Measurements from ENCODE around the gene CELSR1.

The CELSR1 gene

DNA sequence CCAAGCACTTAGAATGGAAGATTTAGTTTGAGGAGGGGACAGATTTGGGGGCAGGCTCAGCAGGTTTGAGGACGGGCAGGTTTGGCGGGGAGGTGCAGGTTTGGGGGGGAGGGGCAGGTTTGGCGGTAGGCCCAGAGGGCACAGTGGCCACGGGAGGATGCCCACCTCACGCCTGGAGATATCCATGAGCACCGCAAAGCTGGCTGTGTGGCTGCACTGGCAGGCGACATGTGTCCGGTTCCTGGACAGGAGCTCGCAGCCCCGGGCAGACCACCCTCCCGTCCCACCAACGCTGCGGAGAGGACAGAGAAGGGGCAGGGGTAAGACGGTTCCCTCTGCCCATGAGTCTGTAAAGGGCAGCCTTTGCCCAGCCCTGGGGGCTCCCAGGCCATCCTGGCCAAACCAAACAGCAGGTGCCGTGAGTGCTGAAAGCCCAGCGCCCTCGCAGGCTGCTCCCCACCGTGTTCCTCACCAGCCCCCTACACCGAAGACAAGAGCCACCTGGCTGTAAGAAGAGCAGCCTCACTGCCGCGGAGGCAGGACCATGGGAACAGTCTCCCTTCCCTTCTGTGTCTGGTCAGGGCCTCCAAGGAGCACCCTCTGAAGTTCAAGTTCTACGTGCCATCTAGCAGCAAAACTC is 158.9 kb downstream of the CELSR1 start:
- Mint-ChIP-seq H3K27ac (no peak overlapping the region), H3K9me3 (peaks cover 8% of the 10 kb centered on the region), H3K4me1 (ENCODE audit: low read depth) (peaks cover 10% of the 10 kb centered on the region), H3K4me3 (no peak overlapping the region), H3K27me3 (peaks cover 10% of the 10 kb centered on the region), H3K36me3 (ENCODE audit: low read depth) (no peaks in the 10 kb centered on the region)
- DNase-seq, result no peak

DNA sequence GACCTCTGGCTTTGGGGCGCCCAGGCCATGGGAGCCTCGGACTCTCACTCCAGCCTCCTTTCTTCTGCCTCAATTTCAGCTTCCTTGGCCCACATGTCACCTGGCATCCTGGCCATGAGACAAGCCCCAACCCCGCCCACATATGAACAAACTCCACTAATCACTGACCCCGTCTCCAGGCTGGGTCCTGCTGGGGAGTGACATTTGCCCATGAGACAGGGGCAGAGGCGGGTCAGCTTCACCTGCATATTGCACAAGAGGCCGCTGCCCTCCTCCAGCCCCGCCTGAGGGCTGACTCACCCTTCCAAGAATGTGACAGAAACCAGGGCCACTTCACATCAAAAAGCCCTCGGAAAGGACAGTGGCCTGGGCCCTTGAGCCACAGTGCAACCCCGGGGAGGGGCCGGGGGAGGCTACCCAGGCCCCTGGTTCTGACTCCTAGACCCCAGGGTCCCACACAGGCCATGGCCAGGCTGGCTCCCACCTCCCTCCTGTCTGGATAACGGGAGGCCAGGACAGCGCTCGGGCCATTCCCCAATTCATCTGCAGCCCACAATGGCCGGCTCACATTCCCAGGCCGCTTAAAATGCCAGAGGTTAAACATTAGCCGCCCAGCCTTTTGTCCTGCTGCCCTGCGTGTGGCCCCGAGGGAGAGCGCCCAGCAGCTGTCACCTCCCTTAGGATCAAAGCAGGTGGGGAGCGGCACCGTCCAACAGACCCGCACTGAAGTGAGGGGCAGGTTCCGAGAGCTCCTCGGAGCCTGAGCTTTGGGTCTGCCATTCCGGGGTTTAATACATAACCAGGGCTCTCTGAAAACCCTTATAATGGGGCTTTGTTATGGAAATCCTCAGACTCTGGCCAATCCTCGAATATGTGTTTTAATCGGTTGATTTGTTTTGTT is 159.6 kb downstream of the CELSR1 start:
- peaks cover 8% of the 10 kb centered on the region for H3K9me3 Mint-ChIP-seq
- peaks cover 14% of the 10 kb centered on the region for H3K27me3 Mint-ChIP-seq
- no peak overlapping the region for H3K4me3 Mint-ChIP-seq
- peaks cover 14% of the 10 kb centered on the region for H3K4me1 Mint-ChIP-seq (ENCODE audit: low read depth)
- H3K36me3 Mint-ChIP-seq (ENCODE audit: low read depth), result no peaks in the 10 kb centered on the region
- H3K27ac Mint-ChIP-seq, result no peak overlapping the region
- DNase-seq, result no peak

DNA sequence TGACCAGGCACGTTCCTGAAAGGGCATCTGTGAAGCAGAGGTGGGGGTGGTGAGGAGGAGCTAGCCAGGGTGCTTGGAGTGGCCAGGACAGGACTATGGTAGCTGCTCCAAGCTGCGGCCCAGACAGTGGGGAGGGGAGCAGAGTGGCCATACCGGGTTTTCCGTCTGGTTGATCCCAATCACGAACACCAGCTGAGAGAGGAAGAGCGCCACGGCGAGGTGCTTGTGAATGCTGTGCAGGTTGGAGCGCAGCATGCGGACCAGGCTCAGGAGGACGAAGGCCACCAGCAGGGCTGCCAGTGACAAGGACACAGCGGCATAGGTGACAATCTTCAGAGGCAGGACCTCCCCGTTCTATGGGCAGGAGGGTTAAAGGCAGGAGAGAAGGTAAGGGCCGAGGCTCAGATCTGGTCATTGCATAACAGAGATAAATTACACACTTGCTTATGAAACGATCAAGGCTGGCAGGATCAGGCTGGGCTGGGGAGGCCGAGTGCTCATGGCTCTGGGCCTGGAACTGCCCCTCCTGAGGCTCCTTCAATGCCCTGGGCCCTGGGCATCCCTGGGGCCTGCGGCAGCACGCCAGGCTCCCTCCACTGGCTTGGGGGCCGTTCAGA is 160.4 kb downstream of the CELSR1 start:
- Mint-ChIP-seq H3K4me1 (ENCODE audit: low read depth) (peaks cover 18% of the 10 kb centered on the region), H3K9me3 (peaks cover 8% of the 10 kb centered on the region), H3K4me3 (no peak overlapping the region), H3K27ac (no peak overlapping the region), H3K27me3 (peaks cover 18% of the 10 kb centered on the region), H3K36me3 (ENCODE audit: low read depth) (no peaks in the 10 kb centered on the region)
- no peak for DNase-seq

DNA sequence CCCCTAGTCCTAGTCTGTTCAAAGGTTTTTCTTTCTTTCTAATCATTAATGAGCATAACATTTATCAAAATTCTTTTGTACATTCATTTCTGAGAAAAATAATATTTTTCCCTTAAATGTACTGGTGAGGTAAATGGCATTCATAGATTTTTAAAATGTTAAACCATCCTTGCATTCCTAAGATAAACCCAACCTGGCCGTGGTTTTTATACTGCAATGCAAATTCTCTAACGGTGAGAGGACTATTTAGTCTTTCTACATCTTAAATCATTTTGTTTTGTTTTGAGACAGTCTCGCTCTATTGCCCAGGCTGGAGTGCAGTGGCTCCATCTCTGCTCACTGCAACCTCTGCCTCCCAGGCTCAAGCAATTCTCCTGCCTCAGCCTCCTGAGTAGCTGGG is 161.3 kb downstream of the CELSR1 start:
- H3K9me3 Mint-ChIP-seq, result peaks cover 8% of the 10 kb centered on the region
- no peak overlapping the region for H3K27ac Mint-ChIP-seq
- H3K4me3 Mint-ChIP-seq, result no peak overlapping the region
- no peaks in the 10 kb centered on the region for H3K36me3 Mint-ChIP-seq (ENCODE audit: low read depth)
- DNase-seq, result no peak
- H3K4me1 Mint-ChIP-seq (ENCODE audit: low read depth), result peaks cover 21% of the 10 kb centered on the region
- peaks cover 18% of the 10 kb centered on the region for H3K27me3 Mint-ChIP-seq

DNA sequence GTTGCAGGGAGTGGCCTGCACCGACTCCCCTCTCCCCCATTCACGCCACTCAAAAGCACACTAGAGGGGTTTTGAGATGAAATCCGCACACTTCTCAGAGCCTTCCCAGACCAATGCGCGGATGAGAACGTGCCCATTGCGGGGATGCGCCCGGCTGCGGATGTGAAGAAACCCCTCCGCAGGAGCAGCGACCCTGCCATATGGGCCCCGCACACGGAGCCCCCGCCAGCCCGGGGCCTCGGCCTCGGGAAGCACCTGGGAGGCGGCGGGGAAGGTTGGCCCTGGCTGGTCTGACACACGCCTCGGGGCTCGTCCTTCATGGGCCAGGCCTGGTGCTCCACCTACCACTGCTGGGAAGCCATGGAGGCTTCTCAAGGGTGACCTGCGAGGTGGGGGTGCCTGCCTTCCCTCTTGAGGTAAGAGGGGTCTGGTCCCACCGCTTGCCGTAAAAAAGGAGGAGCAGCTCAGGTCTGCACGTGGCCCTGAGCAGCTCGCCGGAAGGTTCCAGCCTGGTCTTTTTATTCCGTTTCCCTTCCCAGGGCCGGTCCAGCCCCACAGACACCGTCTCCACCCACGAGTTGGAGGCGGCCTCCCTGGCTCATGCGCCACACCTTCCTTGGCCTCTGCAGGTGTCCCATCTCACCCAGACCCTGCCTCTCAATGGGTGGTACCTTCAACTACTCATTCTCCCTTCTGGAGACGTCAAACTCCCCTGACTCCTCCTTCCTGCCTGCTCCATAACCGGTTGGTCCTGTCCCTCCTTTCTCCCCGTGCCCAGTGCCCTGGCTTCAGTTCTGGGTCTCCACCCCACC is 162.6 kb downstream of the CELSR1 start:
- H3K4me3 Mint-ChIP-seq, result no peak overlapping the region
- DNase-seq, result no peak
- no peak overlapping the region for H3K27ac Mint-ChIP-seq

DNA sequence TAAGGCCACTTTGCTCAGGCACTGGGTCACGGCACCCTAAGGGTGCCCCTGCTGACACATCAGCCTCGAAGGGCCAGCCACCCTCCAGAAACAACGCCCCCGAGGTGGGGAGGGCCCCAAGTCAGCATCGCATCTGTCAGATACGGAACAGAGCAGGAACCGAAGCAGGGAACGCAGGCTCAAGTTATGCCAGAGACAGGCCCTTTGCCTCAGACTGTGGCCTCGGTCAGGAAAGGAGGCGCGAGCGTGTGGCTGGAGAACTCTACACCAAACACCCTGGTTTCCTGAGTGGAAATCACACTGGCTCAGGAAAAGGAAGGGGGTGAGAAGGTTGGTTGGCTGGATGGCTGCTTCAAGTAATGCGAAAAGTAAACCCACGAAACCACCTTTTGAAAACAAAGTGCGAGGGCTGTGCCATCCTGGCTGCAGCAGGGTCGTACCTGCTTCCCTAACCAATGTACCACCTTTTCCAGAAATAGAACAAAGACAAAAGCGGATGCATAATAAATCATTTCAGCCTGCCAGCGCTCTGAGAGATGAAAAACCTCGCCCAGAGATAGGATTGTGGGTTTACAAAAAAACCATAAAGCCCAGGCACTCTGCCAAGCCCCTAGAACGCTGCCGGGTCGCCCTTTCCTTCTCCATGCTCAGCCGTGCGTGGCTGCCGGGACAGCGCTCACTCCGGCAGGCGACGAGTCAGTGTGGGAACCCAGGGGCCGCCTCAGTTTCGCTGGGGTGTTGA is 163.3 kb downstream of the CELSR1 start:
- Mint-ChIP-seq H3K27ac (no peak overlapping the region), H3K36me3 (ENCODE audit: low read depth) (no peaks in the 10 kb centered on the region), H3K27me3 (peaks cover 18% of the 10 kb centered on the region), H3K4me3 (peak overlapping the region; percentile 1), H3K4me1 (ENCODE audit: low read depth) (peaks cover 33% of the 10 kb centered on the region), H3K9me3 (peaks cover 8% of the 10 kb centered on the region)
- peak; percentile 48 for DNase-seq

More for the DNA sequence above, 162.6 kb downstream of the CELSR1 start:
- peaks cover 32% of the 10 kb centered on the region for H3K4me1 Mint-ChIP-seq (ENCODE audit: low read depth)
- peaks cover 18% of the 10 kb centered on the region for H3K27me3 Mint-ChIP-seq
- no peaks in the 10 kb centered on the region for H3K36me3 Mint-ChIP-seq (ENCODE audit: low read depth)
- peaks cover 8% of the 10 kb centered on the region for H3K9me3 Mint-ChIP-seq

DNA sequence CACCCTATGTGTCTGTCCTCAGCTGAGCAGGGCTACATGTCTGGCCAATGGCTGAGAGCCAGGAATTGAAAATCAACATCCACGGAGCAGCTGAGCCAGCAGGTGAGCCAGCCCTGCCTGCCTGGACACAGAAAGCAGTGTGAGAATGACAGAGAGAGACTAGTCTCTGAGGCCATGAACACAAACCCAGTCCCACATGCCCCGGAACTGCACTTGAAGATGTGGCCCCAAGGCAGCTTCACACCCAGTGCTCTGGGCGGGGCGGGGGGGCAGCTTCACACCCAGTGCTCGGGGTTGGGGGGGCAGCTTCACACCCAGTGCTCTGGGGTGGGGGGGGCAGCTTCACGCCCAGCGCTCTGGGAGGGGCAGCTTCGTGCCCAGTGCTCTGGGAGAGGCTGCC is 164.3 kb downstream of the CELSR1 start:
- Mint-ChIP-seq H3K4me3 (no peak overlapping the region), H3K4me1 (ENCODE audit: low read depth) (peaks cover 33% of the 10 kb centered on the region), H3K27me3 (peaks cover 18% of the 10 kb centered on the region), H3K9me3 (peaks cover 8% of the 10 kb centered on the region), H3K27ac (no peak overlapping the region), H3K36me3 (ENCODE audit: low read depth) (no peaks in the 10 kb centered on the region)
- no peak for DNase-seq

DNA sequence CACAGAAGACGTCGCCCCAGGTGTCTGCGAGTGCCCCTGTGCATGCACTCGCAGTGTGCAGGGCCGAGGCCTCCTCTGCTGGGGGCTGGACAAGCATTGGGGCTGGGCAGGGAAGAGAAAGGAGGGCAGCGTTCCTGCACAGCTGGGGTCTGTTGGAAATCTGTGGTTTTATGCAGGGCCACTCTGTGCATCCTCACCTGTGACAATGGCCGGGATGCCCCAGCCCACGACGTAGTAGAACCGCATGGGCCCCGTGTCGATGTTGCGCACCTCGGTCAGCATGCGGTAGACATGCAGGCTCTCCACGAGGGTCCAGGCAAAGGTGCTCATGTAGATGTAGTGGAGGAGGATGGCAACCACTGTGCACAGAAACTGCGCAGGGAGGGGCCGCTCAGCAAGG is 164.7 kb downstream of the CELSR1 start:
- Mint-ChIP-seq H3K4me1 (ENCODE audit: low read depth) (peaks cover 33% of the 10 kb centered on the region), H3K9me3 (peaks cover 8% of the 10 kb centered on the region), H3K4me3 (no peak overlapping the region), H3K27ac (no peak overlapping the region), H3K36me3 (ENCODE audit: low read depth) (no peaks in the 10 kb centered on the region), H3K27me3 (peaks cover 21% of the 10 kb centered on the region)
- DNase-seq, result no peak

DNA sequence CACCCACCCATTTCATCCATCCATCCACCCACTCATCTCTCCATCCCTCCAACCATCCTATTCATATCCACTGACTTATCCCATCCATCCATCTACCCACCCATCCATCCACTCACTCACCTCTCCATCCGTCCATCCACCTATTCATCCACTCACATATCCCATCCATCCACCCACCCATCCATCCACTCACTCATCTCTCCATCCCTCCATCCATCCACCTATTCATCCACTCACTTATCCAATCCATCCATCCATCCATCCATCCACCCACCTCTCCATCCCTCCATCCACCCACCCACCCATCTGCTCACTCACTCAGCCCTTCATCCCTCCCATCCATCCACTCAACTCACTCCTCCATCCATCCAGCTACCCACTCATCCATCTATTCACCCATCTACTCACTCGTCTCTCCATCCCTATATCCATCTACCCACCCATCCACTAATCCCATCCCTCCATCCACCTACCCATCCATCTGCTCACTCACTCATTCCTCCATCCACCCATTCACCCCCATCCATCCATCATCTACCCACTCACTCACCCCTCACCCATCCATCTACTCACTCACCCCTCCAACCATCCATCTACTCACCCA is 165.7 kb downstream of the CELSR1 start:
- no peaks in the 10 kb centered on the region for H3K36me3 Mint-ChIP-seq (ENCODE audit: low read depth)
- no peak overlapping the region for H3K4me3 Mint-ChIP-seq
- no peak for DNase-seq
- peaks cover 33% of the 10 kb centered on the region for H3K4me1 Mint-ChIP-seq (ENCODE audit: low read depth)
- no peak overlapping the region for H3K27ac Mint-ChIP-seq
- peaks cover 21% of the 10 kb centered on the region for H3K27me3 Mint-ChIP-seq
- H3K9me3 Mint-ChIP-seq, result peaks cover 8% of the 10 kb centered on the region

DNA sequence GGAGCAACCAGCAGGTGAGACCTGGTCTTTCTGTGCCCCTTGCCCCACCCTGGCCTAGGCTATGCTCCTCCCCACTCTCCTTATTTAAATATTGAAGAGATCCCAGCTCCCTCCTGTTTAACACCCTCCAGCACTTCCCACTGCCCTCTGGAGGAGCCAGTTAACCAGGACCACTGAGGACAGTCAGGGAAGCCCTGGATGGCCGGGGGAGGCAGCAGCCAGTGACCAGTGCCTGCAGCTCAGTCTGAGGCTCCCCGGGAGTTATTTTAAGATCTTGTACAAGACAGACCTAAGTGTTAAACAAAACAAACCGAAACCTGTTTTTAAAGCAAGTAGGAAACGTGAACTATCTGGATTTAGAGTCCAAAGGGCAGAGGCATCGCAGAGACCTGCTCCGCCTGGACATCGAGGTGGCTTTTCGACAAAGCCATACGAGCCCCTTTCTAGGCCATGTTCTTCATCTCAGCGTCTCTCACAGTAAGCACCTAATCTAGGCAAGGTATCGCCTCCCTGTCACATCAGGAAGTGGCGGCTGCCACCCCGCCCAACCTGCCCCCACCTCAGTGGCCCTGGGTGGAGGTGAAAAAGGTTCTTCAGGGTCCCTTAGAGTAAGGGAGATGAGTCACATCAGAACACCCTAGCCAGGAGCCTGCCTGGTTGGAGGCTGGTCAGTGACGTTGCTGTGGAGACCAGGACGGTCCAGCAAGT is 166.7 kb downstream of the CELSR1 start:
- H3K27ac Mint-ChIP-seq, result no peak overlapping the region
- no peak overlapping the region for H3K4me3 Mint-ChIP-seq
- H3K4me1 Mint-ChIP-seq (ENCODE audit: low read depth), result peaks cover 33% of the 10 kb centered on the region
- peaks cover 3% of the 10 kb centered on the region for H3K9me3 Mint-ChIP-seq
- peaks cover 21% of the 10 kb centered on the region for H3K27me3 Mint-ChIP-seq
- H3K36me3 Mint-ChIP-seq (ENCODE audit: low read depth), result no peaks in the 10 kb centered on the region
- no peak for DNase-seq

DNA sequence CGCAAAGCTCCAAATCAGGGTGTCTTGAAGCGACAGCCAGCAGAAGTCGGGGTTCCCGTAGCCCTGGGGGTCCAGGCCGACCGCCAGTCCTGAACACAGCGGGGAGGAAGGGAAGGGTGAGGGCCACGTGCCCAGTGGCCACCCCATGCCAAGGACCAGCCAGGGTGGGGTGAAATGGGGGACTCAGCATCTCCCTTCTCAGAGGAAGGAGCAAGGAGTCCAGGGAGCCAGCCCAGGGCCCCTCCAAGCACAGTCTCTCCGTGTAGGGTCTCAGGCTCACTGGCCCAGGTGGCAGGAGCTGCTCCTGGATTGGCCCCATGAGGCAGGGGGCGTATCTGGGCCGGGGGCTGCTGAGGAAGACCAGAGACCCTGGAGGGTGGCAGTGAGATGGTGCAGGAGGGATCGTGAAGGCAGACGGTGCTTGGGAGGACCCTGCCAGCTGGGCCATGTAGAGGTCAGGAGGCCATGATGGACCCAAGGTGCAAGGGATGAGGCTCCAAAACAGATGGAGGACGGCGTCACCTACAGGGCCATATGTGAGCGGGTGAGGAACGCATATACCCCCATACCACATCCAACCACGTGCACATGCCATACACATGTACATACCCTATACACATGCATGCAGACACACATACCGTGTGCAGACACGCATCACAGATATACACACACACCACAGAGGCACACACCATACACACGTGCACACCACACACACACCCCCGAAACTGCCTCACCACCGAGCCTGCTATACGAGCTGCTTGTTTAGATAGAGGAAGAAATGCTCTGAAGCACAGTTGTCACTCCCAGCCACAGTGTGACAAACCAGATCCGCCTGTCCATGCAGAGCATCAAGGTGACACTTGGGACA is 167.5 kb downstream of the CELSR1 start:
- H3K27ac Mint-ChIP-seq, result no peak overlapping the region
- H3K4me1 Mint-ChIP-seq (ENCODE audit: low read depth), result peaks cover 33% of the 10 kb centered on the region
- no peak for DNase-seq
- H3K27me3 Mint-ChIP-seq, result peaks cover 18% of the 10 kb centered on the region
- no peaks in the 10 kb centered on the region for H3K36me3 Mint-ChIP-seq (ENCODE audit: low read depth)
- no peak overlapping the region for H3K4me3 Mint-ChIP-seq
- no peaks in the 10 kb centered on the region for H3K9me3 Mint-ChIP-seq

DNA sequence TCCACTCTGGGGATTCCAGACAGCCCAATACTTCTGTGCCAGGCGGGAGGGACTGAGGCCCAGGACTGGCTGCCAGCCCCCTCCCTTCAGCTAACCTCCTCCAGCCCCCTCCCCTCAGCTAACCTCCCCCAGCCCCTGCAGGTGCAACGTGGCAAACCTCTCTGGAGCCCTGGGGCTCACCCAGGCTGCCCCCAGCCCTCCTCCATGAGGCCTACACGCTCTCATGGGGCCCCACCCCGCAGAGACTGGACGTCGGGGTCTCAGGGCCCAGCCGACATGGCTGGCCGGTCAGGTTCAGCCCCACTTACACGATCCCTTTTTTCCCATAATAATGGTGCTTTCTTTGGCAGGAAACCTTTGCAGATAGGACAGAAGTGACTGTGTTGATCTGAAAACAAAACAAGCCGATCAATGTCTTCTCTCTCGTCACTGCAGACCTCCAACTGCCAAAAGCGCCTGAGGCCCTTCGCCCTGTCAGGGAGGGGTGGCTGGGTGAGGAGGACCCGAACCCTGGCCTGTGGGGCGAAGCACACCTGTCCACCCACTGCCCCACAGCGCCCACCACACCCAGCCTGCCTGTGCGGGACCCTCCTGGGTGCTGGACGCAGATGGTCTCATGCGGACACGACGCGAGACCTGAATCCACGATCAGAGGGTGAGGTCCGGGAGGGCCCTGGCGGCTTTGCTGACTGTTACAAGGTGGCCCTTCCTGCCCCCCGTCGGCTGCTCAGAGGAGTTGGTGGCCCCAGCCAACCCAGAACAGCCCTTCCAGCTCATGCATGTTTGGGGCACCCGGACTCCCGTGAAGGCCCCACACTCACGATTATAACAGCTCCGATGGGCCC is 168.3 kb downstream of the CELSR1 start:
- no peak overlapping the region for H3K27ac Mint-ChIP-seq

More for the DNA sequence above, 168.3 kb downstream of the CELSR1 start:
- peaks cover 28% of the 10 kb centered on the region for H3K4me1 Mint-ChIP-seq (ENCODE audit: low read depth)
- no peaks in the 10 kb centered on the region for H3K9me3 Mint-ChIP-seq
- peaks cover 13% of the 10 kb centered on the region for H3K27me3 Mint-ChIP-seq
- H3K36me3 Mint-ChIP-seq (ENCODE audit: low read depth), result no peaks in the 10 kb centered on the region
- no peak for DNase-seq
- H3K4me3 Mint-ChIP-seq, result no peak overlapping the region
